DMS53 treated with DMSO at 0.1 percent for 48 hours (cell line): ENCODE data around the gene CAMK2B.

Experiments
- DNase-seq: peaks from one replicate; lab custom pipeline; 2025; ENCODE audit not compliant: unreplicated experiment; lab: John Stamatoyannopoulos, UW

The CAMK2B gene

DNA sequence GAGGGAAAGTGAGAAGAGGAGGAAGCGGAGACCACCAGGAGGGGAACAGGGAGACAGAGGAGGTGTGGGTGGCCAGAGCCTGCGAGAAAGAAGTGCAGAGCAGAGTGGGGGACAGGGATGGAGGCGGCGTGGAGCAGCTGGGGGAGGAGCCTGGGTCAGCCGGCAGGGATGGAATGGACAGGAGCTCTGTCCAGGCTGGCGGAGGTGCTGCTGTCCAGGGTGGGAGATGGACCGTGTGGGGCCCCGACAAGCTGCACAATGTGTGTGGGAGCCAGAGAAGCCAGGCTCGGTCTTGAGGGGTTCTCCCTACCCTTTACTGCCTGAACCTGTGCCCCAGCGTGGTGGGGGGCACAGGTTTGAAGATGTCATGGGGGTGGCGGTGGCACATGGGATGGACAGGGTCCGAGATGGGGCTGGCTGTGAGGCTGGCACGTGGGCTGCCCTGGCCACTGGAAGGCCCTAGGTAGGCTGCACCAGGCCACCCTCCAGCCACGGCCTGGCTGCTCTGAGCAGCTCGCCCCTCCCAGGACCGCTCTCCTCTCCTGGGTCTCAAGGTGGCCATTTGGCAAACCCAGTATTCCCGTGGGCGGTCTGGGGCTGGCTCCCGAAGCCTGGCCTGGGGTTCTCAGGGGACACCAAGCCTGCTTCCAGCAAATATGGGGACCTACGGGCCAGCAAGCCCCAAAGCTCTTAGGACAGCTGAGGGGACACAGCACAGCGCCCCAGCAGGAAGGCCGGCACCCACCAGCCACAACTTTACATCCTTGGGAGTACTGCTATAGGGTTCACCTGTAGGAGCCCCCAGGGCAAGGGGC is 92.3 kb downstream of the CAMK2B start:
- DNase-seq = no peak

DNA sequence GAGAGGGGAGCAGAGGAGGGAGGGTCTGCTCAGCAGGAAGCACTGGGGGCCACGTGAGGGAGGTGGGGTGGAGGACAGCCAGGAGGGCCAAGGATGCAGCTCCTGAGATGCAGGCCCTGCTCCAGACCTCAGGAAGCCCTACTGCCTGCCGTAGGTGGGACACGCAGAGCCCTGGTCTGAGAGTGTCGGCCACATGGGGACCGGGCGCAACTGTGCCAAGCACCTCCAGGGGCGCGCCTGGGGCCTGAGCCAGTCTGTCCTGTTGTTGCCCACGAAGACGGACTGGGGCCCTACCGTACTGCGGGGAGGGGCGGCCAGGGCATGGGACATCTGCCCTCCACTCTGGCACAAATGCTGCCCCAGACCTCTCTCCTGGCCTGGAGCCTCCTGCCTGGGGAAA is 93.0 kb downstream of the CAMK2B start:
- DNase-seq = no peak

DNA sequence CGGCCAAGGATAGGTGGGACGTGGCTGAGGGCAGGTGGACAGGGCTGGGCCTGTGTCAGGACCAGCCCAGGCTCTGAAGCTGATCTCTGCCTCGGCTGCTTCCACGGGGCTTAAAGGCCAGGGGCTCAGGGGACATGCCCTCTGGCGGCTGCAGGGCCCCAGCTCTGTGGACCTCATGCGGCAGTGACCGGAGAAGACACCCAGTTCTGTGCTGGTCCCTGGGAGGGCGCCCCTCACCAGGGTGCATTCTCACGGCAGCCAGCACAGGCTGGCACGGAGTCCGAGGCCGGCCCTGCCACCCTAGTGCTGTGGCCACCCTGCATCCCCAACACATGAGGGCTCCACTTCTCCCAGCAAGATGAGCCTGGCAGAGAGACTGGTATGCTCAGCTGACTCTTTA is 94.3 kb downstream of the CAMK2B start:
- DNase-seq = no peak

DNA sequence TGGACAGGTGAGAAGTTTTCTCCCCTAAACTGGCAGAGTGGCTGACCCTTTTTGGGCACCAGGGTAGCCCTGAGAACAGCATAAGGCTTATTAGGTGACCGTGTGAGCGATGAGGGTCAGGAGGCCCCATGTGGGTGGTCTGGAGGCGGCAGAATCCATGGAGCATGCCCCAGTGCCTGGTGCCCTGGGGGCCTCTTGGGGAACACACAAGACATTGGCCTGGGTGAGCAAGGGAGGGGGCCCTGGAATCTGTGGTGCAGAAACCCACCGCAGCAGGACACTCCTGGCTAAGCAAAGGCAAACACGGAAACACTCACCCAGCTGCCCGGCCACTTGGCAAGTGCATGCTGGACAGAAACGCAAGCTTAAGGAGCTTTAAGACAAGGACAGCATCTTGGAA is 95.1 kb downstream of the CAMK2B start:
- DNase-seq = no peak

DNA sequence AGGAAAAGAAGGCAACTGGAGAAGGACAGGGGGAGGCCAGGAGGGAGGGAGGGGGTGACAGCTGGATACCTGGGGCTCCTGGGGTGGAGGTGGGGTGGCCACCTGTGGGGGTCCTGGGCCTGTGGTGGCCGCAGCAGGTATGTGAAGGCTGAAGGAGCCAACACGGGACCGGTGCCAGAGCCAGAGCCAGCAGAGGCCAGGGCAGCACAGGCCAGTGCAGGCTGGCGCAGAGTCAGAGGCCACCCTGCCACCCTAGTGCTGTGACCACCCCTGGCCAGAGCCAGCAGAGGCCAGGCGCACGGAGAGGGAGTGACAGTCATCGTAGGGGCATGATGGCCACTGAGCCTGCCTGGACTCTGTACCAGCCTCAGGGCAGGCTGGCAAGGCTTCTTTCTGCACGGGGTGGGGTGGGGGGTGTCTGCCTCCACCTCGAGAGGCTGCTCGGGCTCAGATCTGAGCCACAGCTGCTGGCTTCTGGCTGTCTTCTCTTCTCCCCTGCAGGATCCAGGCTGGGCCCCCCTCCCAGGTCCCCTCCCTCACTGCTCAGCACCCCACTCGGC is 95.8 kb downstream of the CAMK2B start:
- DNase-seq = no peak

DNA sequence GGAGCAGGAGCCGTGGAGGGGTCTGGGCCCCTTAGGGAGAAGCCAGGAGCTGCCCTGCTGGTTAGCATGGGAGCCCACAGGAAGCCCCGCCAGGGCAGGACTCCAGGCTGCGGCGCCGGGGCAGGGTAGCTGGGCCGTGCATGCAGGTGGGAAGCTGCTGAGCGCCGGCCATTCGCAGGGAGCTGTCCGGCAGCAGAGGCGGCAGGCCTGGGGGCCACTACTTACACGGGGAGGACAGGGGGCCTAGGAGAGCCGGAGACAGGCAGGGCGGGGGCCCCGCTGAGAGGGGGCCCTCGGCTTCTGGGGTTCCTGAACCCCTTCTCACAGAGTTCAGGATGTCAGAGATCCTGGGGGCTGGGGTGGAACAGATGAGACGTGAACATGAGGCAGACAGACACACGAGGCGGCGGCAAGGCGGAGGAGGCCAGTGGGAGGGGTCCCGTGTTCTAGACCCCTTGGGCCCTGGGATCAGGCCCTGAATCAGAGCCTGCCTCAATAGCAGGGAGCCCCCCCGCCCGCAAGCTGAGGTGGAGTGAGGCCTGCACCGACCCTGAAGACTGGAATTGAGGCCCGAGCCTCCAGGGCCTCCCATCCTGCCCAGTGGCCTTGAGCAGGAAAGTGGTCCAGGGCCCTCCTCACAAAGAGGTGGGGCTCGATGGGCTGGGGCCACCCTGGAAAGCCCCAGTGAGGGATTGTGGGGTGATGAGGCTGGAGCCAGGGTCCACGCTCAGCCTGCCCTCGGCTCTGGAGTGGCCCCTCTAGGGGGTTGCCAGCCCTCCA is 96.6 kb downstream of the CAMK2B start:
- DNase-seq = no peak

DNA sequence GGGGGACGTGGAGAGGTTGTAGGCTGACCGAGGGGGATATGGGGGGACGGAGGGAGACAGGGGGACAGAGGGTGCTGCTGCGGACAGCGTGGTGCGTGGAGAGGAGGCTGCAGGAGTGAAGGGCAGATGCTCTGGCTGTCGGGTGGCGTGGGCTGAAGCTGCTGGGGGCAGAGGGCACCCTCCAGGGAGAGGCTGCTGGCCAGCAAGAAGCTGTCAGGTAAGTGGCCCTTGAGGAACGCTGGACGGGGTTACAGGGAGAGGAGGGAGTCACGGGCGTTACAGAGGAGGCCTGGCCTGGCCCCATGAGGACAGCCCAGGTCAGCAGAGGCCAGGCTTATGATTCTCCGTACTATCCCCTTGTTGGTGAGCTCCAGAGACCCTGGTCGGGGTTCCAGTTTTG is 97.5 kb downstream of the CAMK2B start:
- DNase-seq = no peak

DNA sequence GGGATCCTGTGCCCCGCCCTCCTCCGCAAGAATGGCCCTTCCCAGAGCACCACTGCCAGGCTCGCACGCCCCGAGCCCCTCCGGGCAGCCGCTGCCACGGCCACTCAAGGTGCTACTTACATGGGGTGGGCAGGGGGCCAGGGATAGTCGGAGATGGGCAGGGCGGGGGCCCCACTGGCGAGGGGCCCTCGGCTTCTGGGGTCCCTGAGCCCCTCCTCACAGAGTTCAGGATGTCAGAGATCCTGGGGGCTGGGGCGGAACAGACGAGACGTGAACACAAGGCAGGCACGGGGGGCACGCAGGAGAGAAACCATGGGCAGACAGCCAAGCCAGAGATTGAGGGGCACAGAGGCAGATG is 99.0 kb downstream of the CAMK2B start:
- no peak for DNase-seq

DNA sequence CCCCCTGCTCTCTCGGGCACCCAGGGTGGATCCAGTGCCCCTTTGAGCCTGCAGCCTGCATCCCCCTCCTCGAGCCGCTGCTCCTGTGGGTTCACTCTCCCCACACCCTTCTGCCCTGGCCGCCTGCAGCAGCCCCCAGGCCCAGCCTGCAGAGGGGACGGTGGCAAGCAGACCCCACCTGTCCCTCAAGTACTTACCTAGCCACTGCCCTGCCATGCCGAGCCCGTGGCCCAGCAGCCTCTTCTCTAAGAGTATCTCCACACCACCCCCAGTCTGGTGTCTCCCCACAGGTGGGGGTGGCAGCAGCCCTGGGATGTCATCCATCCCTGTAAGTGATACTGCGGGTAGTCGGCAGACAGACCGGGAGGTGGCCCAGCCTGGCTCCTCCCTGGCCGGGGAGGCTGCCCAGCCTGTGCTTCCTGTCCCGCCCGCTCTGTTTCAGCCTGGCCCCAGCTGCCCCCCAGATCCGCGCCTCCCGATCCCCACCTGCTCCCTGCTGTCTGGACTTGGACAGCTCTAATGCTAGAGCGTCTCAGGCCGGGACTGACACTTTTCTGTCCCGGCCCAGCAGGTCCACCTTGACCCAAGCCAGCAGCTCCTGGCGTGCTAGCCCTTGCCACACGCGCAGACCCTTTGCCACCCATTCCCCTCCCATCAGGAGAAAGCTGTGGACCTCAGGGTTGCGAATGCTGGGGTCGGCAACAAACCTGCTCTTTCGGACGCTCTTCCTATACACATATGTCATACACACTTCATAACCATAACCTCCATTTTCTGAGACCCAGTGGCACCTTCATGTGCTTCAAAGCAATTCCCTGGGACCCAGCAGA is 99.6 kb downstream of the CAMK2B start:
- peak; percentile 66 for DNase-seq

DNA sequence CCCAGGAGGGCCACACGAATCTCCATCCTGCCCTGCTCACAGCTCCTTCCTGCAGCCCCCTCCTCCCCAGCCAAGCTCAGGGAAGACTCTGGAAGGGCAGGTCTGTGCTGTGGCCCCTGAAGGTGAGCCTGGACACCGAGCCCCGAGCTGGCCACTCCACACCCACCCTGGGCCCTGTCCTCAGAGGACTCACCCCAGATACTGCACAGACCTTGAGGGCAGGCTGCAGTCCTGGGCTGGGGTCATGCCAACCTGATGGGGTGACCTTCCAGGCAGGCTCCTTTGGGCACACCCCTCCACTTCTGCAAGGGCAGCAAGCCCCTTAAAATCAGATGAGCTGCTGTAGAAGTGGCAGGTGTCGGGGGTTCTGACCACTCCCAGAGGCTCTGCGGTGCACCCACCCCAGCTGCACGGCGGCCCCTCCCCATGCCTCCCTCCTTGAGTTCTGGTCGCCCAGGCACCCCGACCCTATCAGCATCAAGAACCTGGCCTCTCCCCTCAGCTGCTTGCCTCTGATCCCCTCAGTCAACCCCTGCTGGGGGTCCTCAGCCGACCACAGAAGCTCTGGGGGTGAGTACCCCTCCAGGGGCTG is 100.3 kb downstream of the CAMK2B start:
- no peak for DNase-seq

DNA sequence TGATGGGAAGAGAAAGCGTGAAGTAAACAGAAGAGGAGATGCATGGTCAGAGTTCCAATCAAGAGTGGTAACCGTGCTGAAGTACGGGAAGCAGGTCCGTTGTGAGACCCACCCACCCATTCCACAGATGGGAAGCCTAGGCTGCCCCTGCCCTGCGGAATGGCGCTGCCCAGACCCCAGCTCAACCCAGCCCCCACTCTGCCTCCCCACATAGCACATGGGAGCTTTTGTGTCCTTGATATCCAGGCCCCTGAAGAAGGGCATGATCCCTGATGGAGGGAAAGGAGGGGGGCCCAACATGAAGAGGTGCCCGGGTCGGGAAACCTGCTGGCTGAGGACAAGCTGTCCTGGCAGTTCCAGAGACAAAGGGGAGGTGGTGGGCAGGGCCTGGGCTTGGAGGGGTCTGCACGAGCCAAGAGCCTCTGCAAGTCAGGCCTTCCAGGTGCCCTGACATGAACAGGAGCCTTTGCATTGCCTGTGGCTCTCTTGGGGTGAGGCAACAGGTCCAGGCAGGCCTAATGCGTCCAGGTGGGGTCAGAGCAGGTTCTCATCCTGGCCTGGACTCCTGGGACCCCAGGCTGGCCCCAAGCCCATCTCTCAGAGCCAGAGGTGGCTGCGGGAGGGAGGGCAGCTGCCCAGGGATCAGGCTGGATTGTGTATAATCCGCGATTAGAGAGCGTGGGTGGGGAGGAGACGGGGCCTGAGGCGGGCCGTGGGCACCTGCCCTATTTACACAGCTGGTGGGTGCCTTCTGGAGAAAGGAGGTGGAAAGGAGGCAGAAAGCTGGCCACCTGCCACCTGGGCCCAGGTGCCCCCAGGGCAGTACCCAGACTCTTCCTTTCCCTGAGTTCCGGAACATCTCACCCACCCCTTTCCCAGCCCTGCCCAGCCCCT is 101.1 kb downstream of the CAMK2B start:
- DNase-seq = peak; percentile 58

DNA sequence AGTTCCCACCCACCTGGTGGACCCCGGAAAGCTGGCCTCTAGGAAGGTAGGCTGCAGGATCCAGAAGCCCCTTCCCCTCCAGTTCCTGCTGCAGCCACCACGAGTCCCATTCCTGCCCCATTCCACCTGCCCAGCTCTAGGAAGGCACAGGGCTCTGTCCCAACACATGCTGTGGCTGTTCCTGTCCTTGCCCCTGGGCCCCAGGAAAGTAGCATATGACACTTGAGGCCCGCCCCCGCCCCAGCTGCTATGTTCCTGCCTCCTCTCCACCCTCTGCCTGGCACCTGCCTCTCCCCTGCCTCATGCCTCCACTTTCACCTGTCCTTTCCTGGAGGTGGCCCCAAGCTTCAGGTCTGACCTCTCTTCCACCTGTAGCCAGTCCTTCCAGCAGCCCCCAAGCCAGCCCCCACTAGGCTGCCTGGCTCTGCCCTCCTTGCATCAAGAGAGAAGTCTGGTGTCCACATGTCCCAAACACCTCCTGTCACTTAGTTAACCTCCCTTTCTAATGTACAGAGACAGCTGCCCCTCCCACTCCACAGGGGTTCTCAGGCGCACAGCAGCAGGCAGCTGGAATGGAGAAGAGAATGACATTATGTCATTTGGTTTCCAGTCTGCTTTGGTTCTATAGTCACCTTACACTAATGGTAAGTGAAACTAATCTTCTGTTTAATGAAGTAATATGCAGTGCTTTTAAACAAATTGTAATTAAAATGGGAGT is 101.9 kb downstream of the CAMK2B start:
- DNase-seq = peak; percentile 69

DNA sequence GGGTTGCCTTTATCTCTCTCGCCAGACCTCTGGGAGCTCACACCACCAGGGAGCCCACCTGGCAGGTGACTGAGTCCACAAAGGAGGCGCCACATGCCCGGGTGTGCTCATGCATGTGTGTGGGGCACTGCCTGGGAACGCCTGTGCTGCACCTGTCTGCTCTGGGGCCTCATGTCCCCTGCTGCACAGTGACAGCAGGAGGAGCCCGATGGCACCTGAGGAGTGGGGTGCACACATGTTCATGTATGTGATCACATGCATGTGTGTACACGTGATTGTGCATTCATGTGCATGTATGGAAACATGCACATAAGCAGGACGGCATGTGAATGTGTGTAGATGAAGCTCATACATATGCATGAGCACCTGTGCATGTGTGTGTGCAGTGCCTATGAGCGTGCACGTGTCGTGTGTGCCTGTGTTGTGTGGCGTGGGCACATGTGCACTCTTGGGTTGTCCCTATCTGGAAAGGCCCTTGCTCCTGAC is 102.6 kb downstream of the CAMK2B start:
- no peak for DNase-seq

DNA sequence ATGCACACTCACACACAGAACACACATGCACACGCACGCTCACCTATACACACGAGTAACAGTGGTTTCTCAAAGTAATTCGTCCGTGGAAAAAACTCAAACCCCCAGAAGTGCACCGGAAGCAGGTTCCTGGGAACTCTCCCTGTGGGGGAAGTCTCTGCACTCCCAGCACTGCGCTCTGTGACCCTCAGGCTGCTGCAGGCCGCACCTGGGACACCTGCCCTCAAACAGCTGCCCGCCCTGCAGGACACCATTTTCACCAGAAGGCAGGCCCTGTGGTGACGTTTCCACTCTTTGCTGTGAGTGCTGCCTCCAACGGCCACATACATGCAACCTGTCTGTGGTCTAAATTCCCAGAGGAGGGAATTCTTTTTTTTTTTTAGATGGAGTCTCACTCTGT is 103.3 kb downstream of the CAMK2B start:
- no peak for DNase-seq

DNA sequence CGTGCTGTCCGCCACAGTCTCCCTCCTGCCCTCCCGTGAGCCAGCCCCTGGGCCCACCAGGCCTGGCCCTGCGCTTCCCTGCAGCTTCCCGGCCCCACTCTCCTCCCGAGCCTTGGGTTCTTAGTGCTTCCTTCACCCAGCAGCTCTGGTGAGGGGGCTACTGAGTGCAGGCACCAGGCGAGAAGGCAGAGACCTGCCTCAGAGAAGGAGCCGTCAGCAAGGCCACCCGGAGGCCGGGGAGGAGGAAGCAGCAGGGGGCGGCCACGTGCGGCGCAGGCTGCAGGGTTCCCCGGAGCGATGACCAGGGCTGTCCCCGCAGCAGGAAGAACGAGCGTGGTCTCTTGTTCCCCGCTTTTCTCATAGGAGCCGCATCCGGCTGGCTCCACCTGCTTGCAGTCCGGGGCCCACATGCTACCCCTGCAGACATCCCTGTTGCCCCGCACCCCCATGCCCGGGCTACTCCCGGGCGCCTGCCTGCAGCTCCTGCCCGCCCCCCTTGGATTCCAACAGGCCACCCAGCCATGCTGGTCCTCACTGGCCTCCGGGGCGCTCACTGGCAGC is 104.1 kb downstream of the CAMK2B start:
- no peak for DNase-seq

DNA sequence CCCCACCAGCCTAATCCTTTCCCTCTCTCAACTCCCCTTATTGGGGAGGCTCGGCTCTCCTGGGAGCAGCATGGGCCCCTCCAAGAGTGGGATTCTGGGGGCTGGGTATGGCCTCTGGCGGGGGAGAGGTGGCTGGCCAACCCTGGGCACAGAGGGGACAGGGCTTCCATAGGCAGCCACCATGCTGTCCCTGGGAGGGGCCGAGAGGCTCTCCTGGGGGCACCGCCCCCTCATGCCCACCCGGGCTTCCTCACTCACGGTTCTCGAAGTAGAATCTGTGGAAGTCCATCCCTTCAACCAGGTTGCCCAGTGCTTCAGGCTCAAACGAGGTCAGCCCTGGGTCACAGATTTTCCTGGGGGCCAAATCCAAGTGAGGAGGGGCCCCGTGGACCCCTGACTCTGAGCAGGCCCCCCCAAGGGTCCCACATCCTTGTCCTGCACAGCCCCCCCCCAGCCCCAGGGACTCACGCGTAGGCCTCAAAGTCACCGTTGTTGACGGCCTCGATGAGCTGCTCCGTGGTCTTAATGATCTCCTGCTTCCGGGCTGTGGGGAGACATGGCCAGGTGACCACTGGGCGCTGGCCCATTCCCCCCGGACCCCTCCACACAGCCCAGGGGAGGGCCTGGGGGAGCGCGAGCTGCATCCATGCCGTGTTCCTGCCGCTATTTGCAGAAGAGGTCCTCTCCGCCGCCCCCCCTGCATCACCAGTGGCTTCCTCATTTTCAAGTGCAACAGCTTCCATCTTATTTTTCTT is 104.9 kb downstream of the CAMK2B start:
- no peak for DNase-seq

DNA sequence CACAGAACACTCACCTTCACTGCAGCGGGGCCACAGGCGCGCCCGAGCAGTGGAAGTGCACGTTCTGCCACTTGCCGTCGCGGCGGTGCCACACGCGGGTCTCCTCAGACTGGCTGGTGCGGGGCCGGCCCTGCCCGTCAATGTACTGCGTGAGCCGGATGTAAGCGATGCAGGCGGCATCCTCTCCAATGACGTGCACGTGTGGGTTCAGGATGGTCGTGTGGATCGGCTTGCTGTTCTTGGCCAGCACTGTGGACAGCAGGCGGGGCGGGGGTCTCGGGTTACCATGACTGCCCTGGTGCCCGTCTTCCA is 105.4 kb downstream of the CAMK2B start:
- DNase-seq = no peak

DNA sequence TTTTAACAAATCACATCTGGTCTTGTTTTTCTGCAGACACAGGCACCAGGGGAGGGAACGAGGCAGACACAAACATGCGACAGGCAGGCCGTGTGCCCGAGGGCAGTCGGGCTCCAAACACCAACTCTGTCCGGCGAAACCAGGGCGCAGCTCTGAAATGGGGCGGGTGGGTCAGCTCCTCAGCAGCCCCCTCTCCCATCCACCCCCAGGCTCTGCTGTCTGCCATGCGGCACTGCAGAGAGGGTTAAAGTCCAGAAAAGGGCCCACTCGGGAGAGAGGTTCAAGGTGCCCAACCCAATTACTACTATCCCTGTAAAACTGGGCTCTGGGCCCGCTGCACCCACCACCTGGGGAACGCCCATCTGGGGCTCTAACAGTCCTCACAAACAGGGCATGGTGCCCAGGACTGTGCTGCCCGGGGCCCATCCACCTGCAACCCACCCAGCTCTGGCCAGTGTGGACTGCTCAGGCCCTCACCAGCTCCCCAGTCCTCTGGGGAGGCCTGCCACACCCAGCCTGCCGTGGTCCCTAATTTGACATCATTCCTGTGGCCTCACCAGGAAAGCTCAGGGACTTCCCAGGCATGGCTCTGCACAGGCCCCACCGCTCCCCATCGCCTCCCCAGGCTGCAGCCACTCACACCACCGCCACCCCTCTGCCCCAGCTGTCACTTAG is 105.9 kb downstream of the CAMK2B start:
- no peak for DNase-seq
